NCI-H748 treated with DMSO at 0.1 percent for 48 hours (cell line): Measurements from ENCODE around the gene NAPA.

Experiments
- DNase-seq: peaks from one replicate; lab custom pipeline; 2025; lab: John Stamatoyannopoulos, UW

NAPA gene

DNA sequence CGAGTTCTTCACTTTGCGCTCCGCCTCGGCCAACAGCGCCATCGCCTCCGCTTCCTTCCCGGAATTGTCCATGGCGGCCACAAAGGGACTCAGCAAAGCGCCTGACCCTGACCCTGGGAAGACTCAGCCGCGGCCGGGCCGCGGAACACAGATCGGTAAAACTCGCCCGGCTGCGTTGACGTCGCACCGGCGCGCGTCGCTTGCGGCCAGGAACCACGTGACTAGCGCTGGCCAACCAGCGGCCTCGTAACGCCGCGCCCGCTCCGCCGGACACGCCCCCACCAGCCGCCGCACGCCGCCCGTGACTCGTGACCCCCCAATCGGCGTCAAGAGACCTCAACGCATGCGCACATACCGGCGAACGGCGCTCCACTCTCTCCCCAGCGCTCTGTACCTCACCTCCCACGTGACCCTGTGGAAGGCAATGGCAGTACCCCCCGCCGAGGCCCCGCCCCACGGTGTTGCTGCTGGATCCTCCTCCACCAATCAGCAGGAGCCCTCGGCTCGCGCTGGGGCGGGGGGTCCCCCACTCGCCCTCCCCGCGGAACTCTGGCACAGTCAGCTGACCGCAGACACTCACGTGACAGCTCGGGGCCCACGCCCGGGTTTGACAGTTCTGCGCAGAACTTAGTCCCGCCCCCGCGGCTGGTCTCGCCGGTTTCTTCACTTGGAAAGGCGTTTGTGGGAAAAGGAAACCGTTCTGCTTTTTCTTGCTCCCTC is at the start of gene NAPA:
TSS of gene NAPA (minus strand) at position 195 of the 720 bp plus-strand sequence. CDS start at position 72, 123 bp downstream.
- peak; percentile 100 for DNase-seq

GRCh38 chr19:47564081-47564480 is 49.2 kb upstream of the NAPA start:
- no peak for DNase-seq

DNA sequence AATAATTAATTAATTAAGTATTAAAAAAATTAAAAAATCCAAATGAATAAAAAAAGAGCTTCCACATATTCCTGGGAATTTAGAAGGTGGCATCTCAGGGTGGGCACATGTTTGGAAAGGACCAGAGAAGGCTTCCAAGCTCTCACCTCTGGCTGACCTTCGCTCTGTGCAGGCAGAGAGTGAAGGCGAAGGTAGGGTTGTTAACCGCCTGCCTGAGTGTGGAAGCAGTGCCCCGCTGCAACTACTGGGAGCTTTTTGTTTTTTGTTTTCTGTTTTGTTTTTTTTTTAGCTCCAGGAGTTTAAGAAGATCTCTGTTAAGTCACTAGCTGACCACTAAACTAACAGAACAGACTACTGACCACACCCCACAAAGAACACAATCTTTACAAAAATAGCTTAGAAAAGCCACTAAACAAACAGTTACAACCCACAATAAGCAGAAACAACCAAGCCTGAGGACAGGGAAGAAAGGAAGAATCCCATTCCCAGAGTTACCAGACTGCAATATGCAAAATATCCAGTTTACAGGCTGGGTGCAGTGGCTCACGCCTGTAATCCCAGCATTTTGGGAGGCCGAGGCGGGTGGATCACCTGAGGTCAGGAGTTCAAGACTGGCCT is 46.7 kb upstream of the NAPA start:
- no peak for DNase-seq

DNA sequence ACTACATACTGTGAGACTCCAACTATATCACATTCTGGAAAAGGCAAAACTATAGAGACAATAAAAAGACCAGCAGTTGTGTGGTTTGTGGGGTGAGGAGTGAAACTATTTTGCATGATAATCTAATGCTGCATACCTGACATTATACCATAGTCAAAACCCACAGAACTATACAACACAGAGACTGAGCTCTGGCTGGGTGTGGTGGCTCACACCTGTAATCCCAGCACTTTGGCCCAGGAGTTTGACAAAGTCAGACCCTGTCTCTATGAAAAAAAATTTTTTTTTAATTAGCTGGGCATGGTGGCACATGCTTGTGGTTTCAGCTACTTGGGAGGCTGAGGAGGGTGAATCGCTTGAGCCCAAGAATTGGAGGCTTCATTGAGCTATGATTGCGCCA is 46.1 kb upstream of the NAPA start:
- DNase-seq: no peak

GRCh38 chr19:47550129-47550528 is 35.3 kb upstream of the NAPA start:
- DNase-seq: no peak

DNA sequence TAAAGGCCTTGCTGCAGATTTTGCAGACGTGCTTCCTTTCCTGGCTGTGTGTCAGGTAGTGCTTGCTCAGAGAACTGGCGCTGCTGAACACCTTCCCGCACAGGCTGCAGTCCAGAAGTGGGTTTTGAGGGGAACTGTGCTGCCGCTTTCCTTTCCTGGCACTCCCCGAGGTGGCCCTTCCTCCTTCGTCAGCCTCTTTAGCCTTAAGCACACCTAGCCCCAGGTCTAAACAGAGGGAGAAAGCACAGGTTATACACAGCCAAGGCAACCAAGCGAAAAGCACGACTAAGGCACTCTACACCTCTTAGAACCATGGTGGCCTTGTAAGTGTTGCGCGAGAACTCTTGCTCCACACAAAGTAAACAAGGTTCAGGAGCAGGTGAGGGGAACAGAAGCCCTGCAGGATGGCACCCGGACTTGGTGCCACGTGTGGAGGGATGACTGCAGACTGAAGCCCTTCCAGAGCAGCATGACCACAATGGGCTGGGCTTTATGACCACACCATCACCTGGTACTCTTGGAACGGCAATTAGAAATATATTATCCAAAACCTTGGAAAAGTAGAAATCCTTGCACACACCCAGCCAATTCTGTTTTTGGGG is 34.5 kb upstream of the NAPA start:
- DNase-seq: no peak

- no peak for DNase-seq
These were observed 32.3 kb upstream of the NAPA start for GRCh38 chr19:47547199-47547598.

DNA sequence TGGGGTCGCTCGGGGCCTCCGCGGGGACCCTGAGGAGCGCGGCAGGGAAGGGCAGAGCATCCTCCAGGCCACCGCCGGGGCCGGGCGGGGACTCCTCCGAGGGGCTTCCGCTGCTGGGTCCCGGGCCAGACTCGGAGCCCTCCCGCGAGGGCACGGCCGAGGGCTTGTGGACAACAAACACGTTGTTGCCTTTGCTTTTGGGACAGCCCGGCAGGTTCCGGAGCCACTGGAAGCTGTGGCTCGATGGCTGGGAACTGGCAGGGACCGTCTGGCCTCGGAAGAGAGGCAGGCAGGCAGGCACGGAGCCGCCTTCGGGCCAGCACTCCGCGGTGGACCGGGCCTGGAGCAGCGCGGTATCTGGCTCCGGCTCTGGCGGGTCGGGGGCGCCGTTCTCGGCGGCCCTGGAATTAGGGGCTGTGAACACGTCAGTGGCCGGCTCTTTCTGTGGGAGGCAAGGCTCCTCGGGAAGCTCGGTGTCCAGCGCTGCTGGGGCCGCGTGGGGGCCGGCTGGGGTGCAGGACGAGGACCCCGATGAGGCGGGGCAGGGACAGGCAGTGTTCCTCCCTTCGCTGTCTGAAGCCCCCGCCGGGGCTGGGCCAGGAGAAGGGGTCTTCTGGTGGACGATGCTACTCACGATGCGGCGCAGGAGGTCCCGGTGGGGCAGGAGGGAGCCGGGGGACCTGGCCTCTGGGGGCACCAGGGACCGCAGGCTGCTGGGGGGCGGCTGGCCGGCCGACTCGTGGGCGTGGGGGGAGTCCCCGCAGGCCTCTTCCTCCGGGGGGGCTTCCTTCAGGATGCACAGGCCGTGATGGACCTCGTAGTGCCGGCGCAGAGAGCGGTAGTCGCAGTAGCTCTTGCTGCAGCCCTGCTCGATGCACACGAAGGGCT is 30.4 kb upstream of the NAPA start:
- no peak for DNase-seq

GRCh38 chr19:47544476-47544875 is 29.6 kb upstream of the NAPA start:
- no peak for DNase-seq

GRCh38 chr19:47544075-47544474 is 29.2 kb upstream of the NAPA start:
- DNase-seq: no peak

- DNase-seq: no peak
These were observed 27.2 kb upstream of the NAPA start for GRCh38 chr19:47542030-47542475.

DNA sequence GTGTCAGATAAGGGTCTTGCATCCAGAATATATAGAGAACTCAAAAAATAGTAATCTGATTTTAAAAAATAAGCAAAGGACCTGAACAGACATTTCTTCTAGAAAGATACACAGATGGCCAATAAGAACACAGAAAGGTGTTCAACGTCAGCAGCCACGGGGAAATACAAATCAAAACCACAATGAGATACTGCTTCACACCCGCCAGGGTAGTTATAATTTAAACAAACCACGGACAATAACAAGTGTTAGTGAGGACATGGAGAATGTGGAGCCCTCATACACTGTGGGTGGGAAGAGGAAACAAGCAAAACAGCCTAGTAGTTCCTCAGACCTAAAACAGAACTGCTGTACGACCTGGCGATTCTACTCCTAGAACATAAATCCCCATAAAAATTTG is 26.7 kb upstream of the NAPA start:
- DNase-seq: no peak

DNA sequence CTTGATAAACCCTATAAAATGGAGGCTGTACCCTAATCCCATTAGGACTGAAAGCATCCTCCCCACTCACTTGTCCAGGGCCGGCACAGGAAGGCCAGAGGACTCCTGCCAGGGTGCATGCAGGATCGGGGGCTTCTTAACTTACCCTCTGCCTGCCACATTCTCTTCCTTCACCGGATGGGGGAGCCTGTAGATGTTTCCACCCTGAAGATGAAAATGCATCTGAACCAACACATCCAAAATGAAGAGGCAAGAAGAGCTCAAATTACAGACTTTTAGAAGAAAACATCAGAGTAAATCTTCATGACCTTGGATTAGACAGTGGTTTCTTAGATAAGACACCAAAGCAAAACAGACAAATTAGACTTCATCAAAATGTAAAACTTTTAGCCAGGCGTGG is 25.9 kb upstream of the NAPA start:
- DNase-seq: no peak

DNA sequence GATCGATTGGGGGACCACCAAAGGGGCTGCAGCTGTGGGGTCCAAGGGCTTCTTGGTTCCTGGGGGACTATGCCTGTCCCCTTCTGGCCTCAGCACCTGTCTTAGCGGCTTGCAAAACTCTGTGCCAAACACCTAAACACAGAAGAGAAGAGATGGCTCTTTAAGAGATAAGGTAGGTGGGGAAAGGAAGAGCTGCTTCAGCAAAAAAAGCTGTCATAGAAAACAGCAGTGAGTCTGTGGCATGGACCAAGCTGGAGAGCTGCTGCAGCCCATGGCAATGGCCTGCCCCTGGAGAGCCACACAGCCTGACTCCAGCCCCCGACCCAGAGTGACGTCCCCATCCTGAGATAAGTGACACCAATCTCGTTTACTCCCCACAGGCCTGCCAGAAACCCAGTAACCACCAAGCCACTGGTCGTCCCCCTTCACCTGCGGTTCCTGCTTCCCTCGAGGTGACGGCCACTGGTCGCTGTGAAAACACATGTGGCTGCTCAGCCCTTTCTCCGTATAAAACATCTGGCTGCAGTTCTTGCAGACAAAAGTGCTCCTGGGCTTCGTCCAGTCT is 25.0 kb upstream of the NAPA start:
- DNase-seq: no peak

GRCh38 chr19:47538812-47539211 is 23.9 kb upstream of the NAPA start:
- DNase-seq: no peak

- no peak for DNase-seq
These were observed 22.6 kb upstream of the NAPA start for GRCh38 chr19:47537493-47537892.

- DNase-seq: no peak
These were observed 19.8 kb upstream of the NAPA start for GRCh38 chr19:47534628-47535027.

GRCh38 chr19:47531640-47532387 is 17.0 kb upstream of the NAPA start:
- no peak for DNase-seq

DNA sequence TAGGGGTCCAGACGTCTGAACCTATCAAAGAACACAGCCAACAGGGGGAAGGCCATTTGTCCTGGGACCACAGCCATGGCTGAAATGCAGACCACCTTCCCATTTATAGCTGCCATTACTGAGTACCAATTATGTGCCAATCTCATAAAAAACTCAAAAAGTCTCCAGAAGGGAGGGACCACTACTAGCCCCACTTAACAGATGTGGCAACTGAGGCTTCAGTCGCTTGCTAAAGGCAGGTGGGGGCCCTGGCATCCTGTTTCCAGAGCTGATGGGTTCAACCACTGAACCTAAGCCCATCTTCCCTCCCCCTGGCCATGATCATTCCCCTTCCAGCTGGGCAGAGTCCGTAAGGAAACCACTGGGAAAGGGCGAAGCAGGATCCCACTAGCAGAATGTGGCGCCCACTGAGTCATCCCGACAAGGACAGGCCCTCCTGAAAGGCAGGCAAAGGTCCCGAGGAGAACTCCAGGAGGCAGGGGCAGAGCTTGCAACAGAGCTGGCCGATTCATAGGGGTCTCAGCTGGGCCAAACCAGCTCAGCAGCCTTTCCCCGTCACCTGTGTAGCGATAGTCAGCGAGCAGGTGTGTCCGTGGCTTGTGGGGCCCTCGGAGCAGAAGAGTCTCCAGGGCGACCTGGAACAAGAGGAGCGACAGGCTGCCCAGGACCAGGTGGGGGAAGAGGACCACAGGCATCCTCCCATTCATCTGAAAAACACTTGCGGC is 14.3 kb upstream of the NAPA start:
- no peak for DNase-seq

DNA sequence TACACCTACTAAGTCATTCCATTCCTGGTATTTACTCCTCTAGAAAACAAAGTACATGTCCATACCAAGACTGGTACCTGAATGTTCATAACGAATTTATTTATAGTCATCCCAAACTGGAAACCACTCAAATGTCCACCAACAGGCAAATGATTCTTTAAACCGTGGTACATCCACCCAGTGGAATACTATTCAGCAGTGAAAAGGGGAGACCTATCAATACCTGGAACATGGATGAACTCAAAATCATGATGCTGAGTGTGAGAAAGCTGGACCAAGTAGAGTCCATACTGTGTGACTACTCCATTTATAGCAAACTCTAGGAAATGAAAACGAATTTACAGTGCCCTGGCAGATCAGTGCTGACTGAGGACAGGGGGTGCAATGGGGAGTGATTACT is 11.9 kb upstream of the NAPA start:
- DNase-seq: no peak

DNA sequence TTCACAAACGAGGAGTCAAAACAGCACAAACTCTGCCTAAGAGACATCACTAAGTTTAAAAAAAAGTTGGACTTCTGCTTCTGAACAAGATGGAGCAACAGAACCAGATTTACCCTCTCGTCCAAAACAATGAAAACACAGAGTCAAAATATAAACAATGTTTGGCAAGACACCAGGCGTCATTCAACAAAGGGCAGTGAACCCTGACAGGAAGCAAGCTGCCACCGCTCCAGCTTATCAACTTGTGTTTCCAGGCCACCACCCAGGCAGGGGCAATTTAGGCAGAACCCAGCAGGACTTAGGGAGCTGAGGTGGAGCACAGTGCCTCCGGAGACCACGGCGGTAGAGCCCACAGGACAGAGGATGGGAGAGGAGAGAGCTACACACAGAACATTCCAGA is 8.6 kb upstream of the NAPA start:
- peak; percentile 10 for DNase-seq
